HCT116 (cell line): Measurements from ENCODE around the gene MAP2K2.

Source experiments
- CEBPB ChIP-seq: IDR thresholded peaks from 2 replicates; pipeline ENCODE4 v1.6.1; 2012; ENCODE audit warnings: low read depth
- CTCF ChIP-seq, 3 experiments: fragments of 200-600 bp in 1 of 3; sonication (generic) in 1 of 3; IDR thresholded peaks in 2 of 3; conservative IDR thresholded peaks in 1 of 3; 2 replicates each; pipeline ENCODE4 v1.5.1; 2012 to 2017; ENCODE audit warnings: low read depth in 2 of 3, low read length in 2 of 3, antibody characterized with exemption in 1 of 3, borderline replicate concordance in 1 of 3, control low read depth in 1 of 3, mild to moderate bottlenecking in 1 of 3, mixed read lengths in 1 of 3, mixed run types in 1 of 3, moderate library complexity in 1 of 3; ENCODE audit not compliant: insufficient read depth in 1 of 3
- EZH2 ChIP-seq: fragments of 200-600 bp; sonication (generic); IDR thresholded peaks from 2 replicates; pipeline ENCODE4 v1.6.1; 2017; ENCODE audit warnings: antibody characterized with exemption, mixed run types
- MAX ChIP-seq: IDR thresholded peaks from 2 replicates; pipeline ENCODE4 v1.6.1; 2012
- POLR2A ChIP-seq: IDR thresholded peaks from 2 replicates; pipeline ENCODE4 v1.7.0; 2011; ENCODE audit warnings: borderline replicate concordance; ENCODE audit not compliant: insufficient read depth, insufficient read length; ENCODE audit errors: extremely low read depth
- POLR2AphosphoS5 ChIP-seq: IDR thresholded peaks from 2 replicates; pipeline ENCODE4 v1.6.1; 2011; ENCODE audit warnings: mild to moderate bottlenecking, low read depth, low read length, moderate library complexity
- RAD21 ChIP-seq: IDR thresholded peaks from 2 replicates; pipeline ENCODE4 v1.6.1; 2012; ENCODE audit warnings: low read depth, mild to moderate bottlenecking
- REST ChIP-seq: IDR thresholded peaks from 2 replicates; pipeline ENCODE4 v1.6.1; 2012; ENCODE audit warnings: low read depth
- SIN3A ChIP-seq: IDR thresholded peaks from 2 replicates; pipeline ENCODE4 v1.6.1; 2012; ENCODE audit warnings: low read depth
- ZFX ChIP-seq: fragments of 450-650 bp; IDR thresholded peaks from 2 replicates; pipeline ENCODE4 v1.6.1; 2017
- ZNF274 ChIP-seq: fragments of 200-500 bp; sonication (Bioruptor generic); IDR thresholded peaks from 2 replicates; pipeline ENCODE4 v1.6.1; 2014; ENCODE audit warnings: mild to moderate bottlenecking, low read depth, low read length, inconsistent platforms

DNA sequence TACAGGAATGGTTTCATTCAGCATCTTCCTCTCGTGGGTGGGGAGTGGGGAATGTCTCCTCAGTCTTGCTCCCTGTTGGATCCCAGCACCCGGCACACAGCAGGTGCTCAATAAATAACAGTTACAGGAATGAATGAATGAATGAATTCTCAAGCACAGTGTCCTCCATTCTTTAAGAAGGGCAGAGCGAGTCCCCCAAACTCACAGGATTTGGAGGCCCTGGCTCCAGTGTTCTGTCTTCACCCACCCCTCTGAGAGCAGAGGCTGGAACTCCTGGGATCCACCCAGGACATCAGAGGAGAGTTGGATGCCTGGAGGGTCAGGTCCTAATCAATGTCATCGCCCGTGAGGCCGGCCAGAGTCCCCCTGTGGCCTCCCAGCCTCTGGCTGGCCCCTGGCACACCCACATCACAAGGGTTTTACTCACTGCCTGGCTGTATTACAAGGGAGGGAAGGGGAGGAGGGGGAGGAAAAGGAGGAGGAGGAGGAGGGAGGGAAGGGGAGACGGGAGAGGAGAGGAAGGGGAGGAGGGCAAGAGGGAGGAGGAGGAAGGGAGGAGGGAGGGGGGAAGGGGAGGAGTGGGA lies 20.8 kb upstream of the MAP2K2 start:
- TF ChIP-seq REST (no peak), CTCF (IDR thresholded peaks at IDR 0.05 in 2 of 3, conservative IDR thresholded peaks at IDR 0.05 in 1 of 3; ENCODE audit: borderline replicate concordance in 1 of 3, insufficient read depth in 1 of 3, low read depth in 2 of 3, low read length in 2 of 3) (no peak), POLR2A (no peak), ZFX (no peak), ZNF274 (no peak), POLR2AphosphoS5 (no peak), MAX (no peak; the same call in 1 of the 2 replicates), EZH2 (no peak), CEBPB (no peak), SIN3A (no peak), RAD21 (no peak)
